Measurements from ENCODE around the gene ZMYND15. TPM values are rescaled to one million over a fixed set of nuclear protein-coding genes. Genes with fewer than 3 reads are reported as not detected.
A peak's percentile ranks its signal among the peaks of the same experiment; 100 is the strongest.

The ZMYND15 gene
- total and polyA plus RNA-seq, 2 of the 13 experiments (the other 11 are each of a cell fraction or from before 2014, with no cell fraction given), result 0.24 to 2.7 TPM

DNA sequence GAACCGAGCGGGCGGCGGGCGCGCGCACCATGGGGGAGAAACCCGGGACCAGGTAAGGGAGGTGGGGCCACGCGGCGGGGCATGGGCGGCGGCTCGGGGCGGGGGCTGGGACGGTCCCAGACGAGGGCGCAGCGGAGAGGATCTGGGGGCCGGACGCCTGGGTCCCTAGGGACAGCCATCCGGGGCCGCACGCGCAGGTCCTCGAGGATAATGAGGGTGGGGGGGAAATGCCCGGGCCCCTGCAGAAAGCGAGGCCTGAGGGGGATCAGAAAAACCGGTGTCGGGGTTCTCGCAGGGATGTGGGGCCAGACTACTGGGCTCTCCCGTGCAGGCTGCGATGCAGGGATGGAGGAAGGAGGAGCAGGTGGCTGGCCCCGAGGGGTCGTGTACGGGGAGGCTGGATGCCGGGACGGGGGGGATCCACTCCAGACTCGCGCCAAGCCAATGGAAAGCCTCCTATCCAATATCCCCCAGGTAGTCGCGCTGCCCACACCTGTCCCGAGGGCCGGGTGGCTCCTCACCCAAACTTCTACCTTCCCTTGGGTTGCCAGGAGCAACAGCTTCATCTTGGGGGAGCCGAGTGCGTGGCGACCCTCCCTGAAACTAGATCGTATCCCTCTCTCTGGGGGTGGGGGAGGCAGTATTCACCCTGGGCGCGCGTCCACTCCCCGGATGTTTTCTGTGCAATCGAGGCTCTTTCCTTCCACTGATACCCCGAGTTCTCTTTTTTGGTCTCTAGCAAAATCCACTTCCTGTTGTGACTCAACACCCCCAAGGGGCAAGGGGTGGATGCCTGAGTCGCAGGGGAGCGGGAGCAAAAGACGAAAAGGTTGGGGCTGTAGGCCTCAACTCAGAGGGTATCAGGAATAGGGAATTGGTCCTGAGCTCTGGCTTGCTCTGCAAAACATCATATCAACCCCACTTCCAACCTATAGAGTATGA lies 28.7 kb upstream of the ZMYND15 start (continued):
- TF ChIP-seq, protein P1, sequence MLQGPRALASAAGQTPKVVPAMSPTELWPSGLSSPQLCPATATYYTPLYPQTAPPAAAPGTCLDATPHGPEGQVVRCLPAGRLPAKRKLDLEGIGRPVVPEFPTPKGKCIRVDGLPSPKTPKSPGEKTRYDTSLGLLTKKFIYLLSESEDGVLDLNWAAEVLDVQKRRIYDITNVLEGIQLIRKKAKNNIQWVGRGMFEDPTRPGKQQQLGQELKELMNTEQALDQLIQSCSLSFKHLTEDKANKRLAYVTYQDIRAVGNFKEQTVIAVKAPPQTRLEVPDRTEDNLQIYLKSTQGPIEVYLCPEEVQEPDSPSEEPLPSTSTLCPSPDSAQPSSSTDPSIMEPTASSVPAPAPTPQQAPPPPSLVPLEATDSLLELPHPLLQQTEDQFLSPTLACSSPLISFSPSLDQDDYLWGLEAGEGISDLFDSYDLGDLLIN (CRISPR knock-in tag; IDR thresholded peaks at IDR 0.05; ENCODE audit: borderline replicate concordance), result no peak
- TF ChIP-seq ZNF589 (CRISPR knock-in tag; conservative IDR thresholded peaks at IDR 0.05) (no peak), ZFY (CRISPR knock-in tag; IDR thresholded peaks at IDR 0.05) (0 out of 2 replicates have a peak, but pooled peaks have one; percentile 6), PCBP1 (IDR thresholded peaks at IDR 0.05; ENCODE audit: borderline replicate concordance, low read depth, low read length) (0 out of 2 replicates have a peak, but pooled peaks have one; percentile 55), NR2F2 (IDR thresholded peaks at IDR 0.05; ENCODE audit: borderline replicate concordance, low read depth) (no peak), SPEN (CRISPR knock-in tag; IDR thresholded peaks at IDR 0.05; ENCODE audit: low read depth) (0 out of 2 replicates have a peak, but pooled peaks have one; percentile 14), SALL2 (CRISPR knock-in tag; IDR thresholded peaks at IDR 0.05) (0 out of 2 replicates have a peak, but pooled peaks have one; percentile 50), ZKSCAN5 (CRISPR knock-in tag; IDR thresholded peaks at IDR 0.05) (no peak), ZNF468 (CRISPR knock-in tag; IDR thresholded peaks at IDR 0.05) (peak; percentile 60; the same call in 1 of the 2 replicates), ZMAT3 (CRISPR knock-in tag; conservative IDR thresholded peaks at IDR 0.05) (0 out of 2 replicates have a peak, but pooled peaks have one; percentile 39)
- TF ChIP-seq, protein P2, sequence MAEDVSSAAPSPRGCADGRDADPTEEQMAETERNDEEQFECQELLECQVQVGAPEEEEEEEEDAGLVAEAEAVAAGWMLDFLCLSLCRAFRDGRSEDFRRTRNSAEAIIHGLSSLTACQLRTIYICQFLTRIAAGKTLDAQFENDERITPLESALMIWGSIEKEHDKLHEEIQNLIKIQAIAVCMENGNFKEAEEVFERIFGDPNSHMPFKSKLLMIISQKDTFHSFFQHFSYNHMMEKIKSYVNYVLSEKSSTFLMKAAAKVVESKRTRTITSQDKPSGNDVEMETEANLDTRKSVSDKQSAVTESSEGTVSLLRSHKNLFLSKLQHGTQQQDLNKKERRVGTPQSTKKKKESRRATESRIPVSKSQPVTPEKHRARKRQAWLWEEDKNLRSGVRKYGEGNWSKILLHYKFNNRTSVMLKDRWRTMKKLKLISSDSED (CRISPR knock-in tag; IDR thresholded peaks at IDR 0.05), result peak; percentile 64; the same call in 1 of the 2 replicates
- TF ChIP-seq, protein P3, sequence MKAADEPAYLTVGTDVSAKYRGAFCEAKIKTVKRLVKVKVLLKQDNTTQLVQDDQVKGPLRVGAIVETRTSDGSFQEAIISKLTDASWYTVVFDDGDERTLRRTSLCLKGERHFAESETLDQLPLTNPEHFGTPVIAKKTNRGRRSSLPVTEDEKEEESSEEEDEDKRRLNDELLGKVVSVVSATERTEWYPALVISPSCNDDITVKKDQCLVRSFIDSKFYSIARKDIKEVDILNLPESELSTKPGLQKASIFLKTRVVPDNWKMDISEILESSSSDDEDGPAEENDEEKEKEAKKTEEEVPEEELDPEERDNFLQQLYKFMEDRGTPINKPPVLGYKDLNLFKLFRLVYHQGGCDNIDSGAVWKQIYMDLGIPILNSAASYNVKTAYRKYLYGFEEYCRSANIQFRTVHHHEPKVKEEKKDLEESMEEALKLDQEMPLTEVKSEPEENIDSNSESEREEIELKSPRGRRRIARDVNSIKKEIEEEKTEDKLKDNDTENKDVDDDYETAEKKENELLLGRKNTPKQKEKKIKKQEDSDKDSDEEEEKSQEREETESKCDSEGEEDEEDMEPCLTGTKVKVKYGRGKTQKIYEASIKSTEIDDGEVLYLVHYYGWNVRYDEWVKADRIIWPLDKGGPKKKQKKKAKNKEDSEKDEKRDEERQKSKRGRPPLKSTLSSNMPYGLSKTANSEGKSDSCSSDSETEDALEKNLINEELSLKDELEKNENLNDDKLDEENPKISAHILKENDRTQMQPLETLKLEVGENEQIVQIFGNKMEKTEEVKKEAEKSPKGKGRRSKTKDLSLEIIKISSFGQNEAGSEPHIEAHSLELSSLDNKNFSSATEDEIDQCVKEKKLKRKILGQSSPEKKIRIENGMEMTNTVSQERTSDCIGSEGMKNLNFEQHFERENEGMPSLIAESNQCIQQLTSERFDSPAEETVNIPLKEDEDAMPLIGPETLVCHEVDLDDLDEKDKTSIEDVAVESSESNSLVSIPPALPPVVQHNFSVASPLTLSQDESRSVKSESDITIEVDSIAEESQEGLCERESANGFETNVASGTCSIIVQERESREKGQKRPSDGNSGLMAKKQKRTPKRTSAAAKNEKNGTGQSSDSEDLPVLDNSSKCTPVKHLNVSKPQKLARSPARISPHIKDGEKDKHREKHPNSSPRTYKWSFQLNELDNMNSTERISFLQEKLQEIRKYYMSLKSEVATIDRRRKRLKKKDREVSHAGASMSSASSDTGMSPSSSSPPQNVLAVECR (CRISPR knock-in tag; IDR thresholded peaks at IDR 0.05; ENCODE audit: borderline replicate concordance), result peak; percentile 13; the same call in 1 of the 2 replicates
- TF ChIP-seq, protein P4, sequence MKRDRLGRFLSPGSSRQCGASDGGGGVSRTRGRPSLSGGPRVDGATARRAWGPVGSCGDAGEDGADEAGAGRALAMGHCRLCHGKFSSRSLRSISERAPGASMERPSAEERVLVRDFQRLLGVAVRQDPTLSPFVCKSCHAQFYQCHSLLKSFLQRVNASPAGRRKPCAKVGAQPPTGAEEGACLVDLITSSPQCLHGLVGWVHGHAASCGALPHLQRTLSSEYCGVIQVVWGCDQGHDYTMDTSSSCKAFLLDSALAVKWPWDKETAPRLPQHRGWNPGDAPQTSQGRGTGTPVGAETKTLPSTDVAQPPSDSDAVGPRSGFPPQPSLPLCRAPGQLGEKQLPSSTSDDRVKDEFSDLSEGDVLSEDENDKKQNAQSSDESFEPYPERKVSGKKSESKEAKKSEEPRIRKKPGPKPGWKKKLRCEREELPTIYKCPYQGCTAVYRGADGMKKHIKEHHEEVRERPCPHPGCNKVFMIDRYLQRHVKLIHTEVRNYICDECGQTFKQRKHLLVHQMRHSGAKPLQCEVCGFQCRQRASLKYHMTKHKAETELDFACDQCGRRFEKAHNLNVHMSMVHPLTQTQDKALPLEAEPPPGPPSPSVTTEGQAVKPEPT (CRISPR knock-in tag; IDR thresholded peaks at IDR 0.05; ENCODE audit: low read depth), result no peak
